Activated CD4-positive, CD25-positive, alpha-beta regulatory T cell (primary cell): Measurements from ENCODE around the gene IST1.
"Not testable (repeated sequence)": the region's sequence is repeated elsewhere in the genome, so short reads cannot be mapped to it uniquely, and the experiment has no call there.

Source experiments
- DNase-seq, 4 experiments: peaks; one replicate each; lab custom pipeline; 2025; lab: John Stamatoyannopoulos, UW

The IST1 gene

GRCh38 chr16:71882505-71883167, 12.7 kb upstream of the IST1 start:
- DNase-seq: peak; percentile 34 to 63 (median 56)

GRCh38 chr16:71883168-71883848, 12.0 kb upstream of the IST1 start:
- peak; percentile 12 to 25 (median 24) for DNase-seq

GRCh38 chr16:71883849-71884638, 11.3 kb upstream of the IST1 start, which contains the start of gene ZNF821:
Gene ZNF821 (minus strand): TSS chr16:71884182. CDS start chr16:71879946, 4,236 bp downstream.
- DNase-seq: peak; percentile 30 to 54 (median 44)

GRCh38 chr16:71885261-71885650, 10.1 kb upstream of the IST1 start:
- no peak for DNase-seq

GRCh38 chr16:71889147-71889546, 6.2 kb upstream of the IST1 start:
- DNase-seq: no peak

- DNase-seq: no peak
Observed at GRCh38 chr16:71893888-71894228, 1.5 kb upstream of the IST1 start.

GRCh38 chr16:71894229-71894920, 956 bp upstream of the IST1 start:
- peak in 1 of 4 experiments; percentile 5 for DNase-seq

GRCh38 chr16:71895679-71896365, 491 bp downstream of the IST1 start:
- peak in 1 of 4 experiments; percentile 23 for DNase-seq

GRCh38 chr16:71896764-71897368, 1.5 kb downstream of the IST1 start:
- DNase-seq: no peak

GRCh38 chr16:71899171-71899570, 3.8 kb downstream of the IST1 start:
- no peak for DNase-seq

GRCh38 chr16:71902656-71903365, 7.5 kb downstream of the IST1 start:
- no peak for DNase-seq

GRCh38 chr16:71903608-71904007, 8.3 kb downstream of the IST1 start:
- no peak for DNase-seq

GRCh38 chr16:71904239-71904638, 8.9 kb downstream of the IST1 start:
- no peak for DNase-seq

- not testable (repeated sequence) for DNase-seq
Observed at GRCh38 chr16:71905765-71906164, 10.4 kb downstream of the IST1 start.

- no peak for DNase-seq
Observed at GRCh38 chr16:71911121-71911520, 15.8 kb downstream of the IST1 start.

- DNase-seq: no peak
Observed at GRCh38 chr16:71912534-71913275, 17.4 kb downstream of the IST1 start.

GRCh38 chr16:71914802-71915201, 19.5 kb downstream of the IST1 start:
- DNase-seq: no peak

- no peak for DNase-seq
Observed at GRCh38 chr16:71915350-71915749, 20.0 kb downstream of the IST1 start.

- DNase-seq: no peak
Observed at GRCh38 chr16:71916397-71916920, 21.1 kb downstream of the IST1 start.

GRCh38 chr16:71917900-71918299, 22.6 kb downstream of the IST1 start:
- no peak for DNase-seq
